Nephron progenitor cell (in vitro differentiated cells): ENCODE results near the gene PADI4.
A peak's percentile ranks its signal among the peaks of the same experiment; 100 is the strongest.

ENCODE experiments used
- DNase-seq: peaks from one replicate; pipeline ENCODE4 v3.0.0; 2021
- H3K27ac Mint-ChIP-seq: 2 replicates; pipeline ENCODE4 v1.8.0; 2021; ENCODE audit warnings: mild to moderate bottlenecking, moderate library complexity, mixed read lengths
- H3K27me3 Mint-ChIP-seq: 2 replicates; pipeline ENCODE4 v1.8.0; 2021; ENCODE audit warnings: mild to moderate bottlenecking, low read depth, mixed read lengths; ENCODE audit not compliant: poor library complexity
- H3K36me3 Mint-ChIP-seq: 2 replicates; pipeline ENCODE4 v1.8.0; 2021; ENCODE audit warnings: low read depth, mixed read lengths
- H3K4me1 Mint-ChIP-seq: 2 replicates; pipeline ENCODE4 v1.8.0; 2021; ENCODE audit warnings: mixed read lengths
- H3K4me3 Mint-ChIP-seq: 2 replicates; pipeline ENCODE4 v1.8.0; 2021; ENCODE audit warnings: mild to moderate bottlenecking, moderate library complexity, mixed read lengths
- H3K9me3 Mint-ChIP-seq: 2 replicates; pipeline ENCODE4 v1.8.0; 2021; ENCODE audit warnings: mild to moderate bottlenecking, moderate library complexity, mixed read lengths
- TF ChIP-seq, protein P1 (sequence below): fragments of 200-600 bp; sonication (generic); IDR thresholded peaks from 2 replicates; pipeline ENCODE4 v1.5.0; 2021; ENCODE audit warnings: antibody characterized with exemption

Gene PADI4

DNA sequence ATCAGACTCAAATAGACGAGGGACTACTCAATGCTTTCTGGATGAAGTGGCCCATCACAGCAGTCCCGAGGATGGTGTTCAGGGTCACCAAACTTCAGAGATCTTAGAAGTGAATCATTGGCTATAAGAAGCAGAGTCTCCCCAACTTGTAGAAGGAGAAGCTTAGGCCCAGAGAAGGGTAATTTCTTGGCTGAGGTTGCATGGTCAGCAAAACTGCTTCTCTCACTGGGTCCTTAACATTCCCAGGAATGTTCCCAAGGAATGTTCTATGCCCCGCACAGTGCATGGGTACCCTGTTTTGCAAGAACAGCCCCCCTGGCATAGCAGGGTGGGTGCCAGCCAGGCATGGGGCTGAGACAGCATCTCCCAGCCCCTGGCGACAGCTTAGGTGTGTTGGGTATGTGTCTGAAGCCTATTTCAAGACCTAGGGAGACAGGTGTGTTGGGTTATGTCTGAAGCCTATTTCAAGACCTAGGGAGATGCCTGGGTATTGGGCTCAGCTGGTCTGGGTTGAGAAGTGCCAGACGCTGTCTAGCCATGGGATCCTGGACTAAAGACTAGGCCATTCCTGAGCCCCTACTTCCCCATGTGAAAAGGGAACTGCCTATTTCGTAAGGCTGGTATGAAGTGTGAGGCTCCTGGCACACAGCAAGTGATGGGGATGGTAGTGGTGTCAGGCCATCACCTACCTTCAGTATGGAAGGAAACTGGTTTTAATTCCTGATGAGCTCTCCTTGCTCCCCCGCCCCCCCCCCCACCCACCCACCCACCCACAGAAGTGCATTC lies 90.1 kb downstream of the PADI4 start:
- H3K27ac Mint-ChIP-seq: no peak overlapping the region
- TF ChIP-seq, protein P1, sequence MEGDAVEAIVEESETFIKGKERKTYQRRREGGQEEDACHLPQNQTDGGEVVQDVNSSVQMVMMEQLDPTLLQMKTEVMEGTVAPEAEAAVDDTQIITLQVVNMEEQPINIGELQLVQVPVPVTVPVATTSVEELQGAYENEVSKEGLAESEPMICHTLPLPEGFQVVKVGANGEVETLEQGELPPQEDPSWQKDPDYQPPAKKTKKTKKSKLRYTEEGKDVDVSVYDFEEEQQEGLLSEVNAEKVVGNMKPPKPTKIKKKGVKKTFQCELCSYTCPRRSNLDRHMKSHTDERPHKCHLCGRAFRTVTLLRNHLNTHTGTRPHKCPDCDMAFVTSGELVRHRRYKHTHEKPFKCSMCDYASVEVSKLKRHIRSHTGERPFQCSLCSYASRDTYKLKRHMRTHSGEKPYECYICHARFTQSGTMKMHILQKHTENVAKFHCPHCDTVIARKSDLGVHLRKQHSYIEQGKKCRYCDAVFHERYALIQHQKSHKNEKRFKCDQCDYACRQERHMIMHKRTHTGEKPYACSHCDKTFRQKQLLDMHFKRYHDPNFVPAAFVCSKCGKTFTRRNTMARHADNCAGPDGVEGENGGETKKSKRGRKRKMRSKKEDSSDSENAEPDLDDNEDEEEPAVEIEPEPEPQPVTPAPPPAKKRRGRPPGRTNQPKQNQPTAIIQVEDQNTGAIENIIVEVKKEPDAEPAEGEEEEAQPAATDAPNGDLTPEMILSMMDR: no peak
- no peaks in the 10 kb centered on the region for H3K9me3 Mint-ChIP-seq
- H3K4me3 Mint-ChIP-seq: no peak overlapping the region
- DNase-seq: no peak
- peaks cover 13% of the 10 kb centered on the region for H3K4me1 Mint-ChIP-seq
- peaks cover 24% of the 10 kb centered on the region for H3K27me3 Mint-ChIP-seq
- H3K36me3 Mint-ChIP-seq: no peaks in the 10 kb centered on the region

DNA sequence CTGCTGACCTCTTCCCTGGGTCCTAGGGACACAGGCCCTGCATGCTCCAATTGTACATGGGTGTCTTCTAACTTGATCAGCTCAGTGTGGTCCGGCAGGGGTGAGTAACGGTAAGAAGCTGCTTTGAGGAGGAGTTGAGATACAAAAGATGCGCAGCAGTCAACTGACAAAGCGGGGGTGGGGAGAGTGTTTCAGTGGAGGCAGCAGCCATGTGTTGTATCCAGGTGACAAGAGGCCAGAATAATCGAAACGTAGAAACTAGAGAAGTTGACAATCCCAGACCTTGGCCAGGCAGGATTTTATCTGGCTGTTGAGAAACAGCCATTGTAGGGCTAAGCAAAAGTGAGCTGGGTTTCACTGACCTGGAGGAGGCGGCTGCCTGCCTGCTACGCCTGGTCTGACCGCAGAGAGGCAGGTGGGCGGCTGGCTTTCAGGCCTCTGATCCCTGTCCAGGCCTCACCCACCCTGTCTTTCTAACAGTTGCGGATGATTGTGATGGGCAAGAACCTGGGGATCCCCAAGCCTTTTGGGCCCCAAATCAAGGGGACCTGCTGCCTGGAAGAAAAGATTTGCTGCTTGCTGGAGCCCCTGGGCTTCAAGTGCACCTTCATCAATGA lies 92.8 kb downstream of the PADI4 start:
- Mint-ChIP-seq H3K27me3 (peaks cover 15% of the 10 kb centered on the region), H3K36me3 (no peaks in the 10 kb centered on the region), H3K4me1 (peaks cover 30% of the 10 kb centered on the region), H3K4me3 (no peak overlapping the region), H3K27ac (peak overlapping the region; percentile 65), H3K9me3 (no peaks in the 10 kb centered on the region)
- peak; percentile 18 for DNase-seq
- TF ChIP-seq, protein P1: no peak

DNA sequence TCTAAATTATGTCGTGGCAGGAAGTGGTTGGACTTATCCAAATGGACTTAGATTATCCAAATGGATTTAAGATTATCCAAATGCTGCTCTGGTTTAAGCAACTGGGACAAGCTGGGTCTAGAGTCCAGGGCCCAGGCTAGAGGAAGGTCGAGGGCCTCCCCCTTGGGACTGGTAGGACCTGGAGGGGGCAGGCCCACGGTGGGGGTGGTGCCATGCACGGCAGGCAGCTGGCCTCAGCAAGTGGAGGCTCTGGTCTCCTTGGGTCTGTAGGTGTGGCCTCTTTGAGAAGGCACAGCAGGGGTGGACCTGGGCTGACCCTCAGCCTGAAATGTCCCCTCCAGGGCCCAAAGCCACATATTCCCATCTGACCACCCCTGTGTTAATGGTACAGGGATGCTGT lies 93.8 kb downstream of the PADI4 start:
- Mint-ChIP-seq H3K4me3 (no peak overlapping the region), H3K27ac (no peak overlapping the region), H3K27me3 (peaks cover 9% of the 10 kb centered on the region), H3K9me3 (no peaks in the 10 kb centered on the region), H3K36me3 (peaks cover 4% of the 10 kb centered on the region), H3K4me1 (peaks cover 36% of the 10 kb centered on the region)
- no peak for DNase-seq
- TF ChIP-seq, protein P1: no peak

DNA sequence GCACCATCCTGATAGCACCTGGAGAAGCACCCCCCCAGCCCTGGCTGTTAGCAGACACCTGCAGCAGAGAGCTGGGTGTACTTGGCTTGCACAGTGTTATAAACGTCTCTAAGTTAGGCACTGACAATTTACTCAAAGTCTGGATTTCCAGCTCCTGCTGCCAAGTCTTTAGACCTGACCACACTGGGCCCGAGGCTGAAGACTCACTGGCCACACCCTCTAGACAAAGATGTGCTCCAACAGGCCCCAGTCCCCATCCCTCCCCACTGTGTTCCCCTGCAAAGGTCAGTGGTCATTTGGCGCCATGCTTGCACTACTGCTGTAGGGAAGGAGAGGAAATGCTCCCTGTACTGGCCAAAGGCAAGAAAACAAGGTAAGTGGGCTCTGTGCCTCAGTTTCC lies 95.1 kb downstream of the PADI4 start:
- Mint-ChIP-seq H3K27me3 (peaks cover 4% of the 10 kb centered on the region), H3K4me3 (no peak overlapping the region), H3K36me3 (peaks cover 16% of the 10 kb centered on the region), H3K4me1 (peaks cover 37% of the 10 kb centered on the region), H3K27ac (no peak overlapping the region), H3K9me3 (no peaks in the 10 kb centered on the region)
- no peak for DNase-seq
- TF ChIP-seq, protein P1: no peak

DNA sequence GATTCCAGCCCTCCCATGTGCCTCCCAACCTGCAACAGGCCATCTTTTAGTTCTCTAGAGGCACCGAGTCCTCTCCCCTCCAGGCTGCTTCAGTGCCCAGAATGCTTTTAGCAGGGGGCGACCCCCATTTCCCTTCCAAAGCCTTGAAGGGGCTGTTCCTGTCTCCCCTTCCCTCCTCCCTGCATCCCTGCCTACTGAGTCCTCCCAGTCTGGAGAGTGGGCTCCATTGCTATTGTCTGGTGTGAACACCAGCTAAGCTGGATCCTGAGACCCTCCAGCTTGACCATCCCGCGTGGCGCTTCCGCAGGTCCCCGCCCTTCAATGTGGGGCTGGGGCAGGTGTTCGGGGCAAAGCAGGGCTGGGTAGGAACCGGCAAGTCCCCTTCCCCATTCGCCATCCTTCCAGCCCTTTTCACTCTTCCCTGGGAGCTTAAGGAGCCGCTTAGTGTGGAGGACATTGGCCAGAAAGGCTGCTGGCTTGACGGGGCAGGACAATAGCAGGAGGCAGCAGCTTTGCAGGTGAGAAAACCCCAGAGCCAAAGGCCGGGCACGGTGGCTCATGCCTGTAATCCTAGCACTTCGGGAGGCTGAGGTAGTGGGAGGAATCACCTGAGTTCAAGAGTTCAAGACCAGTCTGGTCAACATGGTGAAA lies 96.2 kb downstream of the PADI4 start:
- Mint-ChIP-seq H3K4me3 (no peak overlapping the region), H3K27me3 (peaks cover 4% of the 10 kb centered on the region)
- TF ChIP-seq, protein P1: no peak

More for the DNA sequence above, 96.2 kb downstream of the PADI4 start:
- Mint-ChIP-seq H3K27ac (no peak overlapping the region), H3K36me3 (peaks cover 27% of the 10 kb centered on the region), H3K4me1 (peaks cover 37% of the 10 kb centered on the region), H3K9me3 (no peaks in the 10 kb centered on the region)
- no peak for DNase-seq
